SU-DHL-6 (cell line): Measurements from ENCODE around the gene SLC30A2.

Experiments
- CTCF ChIP-seq: fragments of 200-600 bp; sonication (generic); IDR thresholded peaks from one replicate; pipeline ENCODE4 v1.5.1; 2017; ENCODE audit warnings: antibody characterized with exemption, mild to moderate bottlenecking, low read length, moderate library complexity; ENCODE audit not compliant: insufficient read depth, poor library complexity, severe bottlenecking
- EZH2phosphoT487 ChIP-seq: fragments of 200-600 bp; sonication (generic), shearing (Covaris generic); conservative IDR thresholded peaks from 2 replicates; pipeline ENCODE4 v1.6.1; 2018; ENCODE audit warnings: mild to moderate bottlenecking, antibody characterized with exemption, low read length, moderate library complexity, mixed read lengths

- no peak for TF ChIP-seq CTCF
- no peak for TF ChIP-seq EZH2phosphoT487
These were observed 48.9 kb upstream of the SLC30A2 start for GRCh38 chr1:26094677-26095383.
